K562 (cell line): ENCODE measurements around the gene TTYH2. TPM values are rescaled to one million over a fixed set of nuclear protein-coding genes. Genes with fewer than 3 reads are reported as not detected.

ENCODE experiments used
- CBFA2T3 ChIP-seq: fragments of 450-650 bp; IDR thresholded peaks from 2 replicates; pipeline ENCODE4 v1.6.1; 2017
- JUND ChIP-seq, 2 experiments: IDR thresholded peaks; 2 replicates in 1 of 2; 3 replicates in 1 of 2; pipeline ENCODE4 v1.6.1; 2011; ENCODE audit warnings: borderline replicate concordance in 2 of 2, low read depth in 2 of 2, low read length in 2 of 2, improper control_type of control experiment in 1 of 2, missing biosample characterization in 1 of 2, missing genetic modification characterization in 1 of 2, missing genetic modification reagents in 1 of 2
- MYNN ChIP-seq, 2 experiments: sonication (generic); formaldehyde crosslinking in 1 of 2; IDR thresholded peaks; 2 replicates each; pipeline versions ENCODE4 v1.5.0 to v1.6.1; 2016 to 2020; ENCODE audit warnings: antibody characterized with exemption in 1 of 2, missing genetic modification reagents in 1 of 2
- PATZ1 ChIP-seq: fragments of 250-450 bp; sonication (Bioruptor Pico); IDR thresholded peaks from 2 replicates; pipeline ENCODE4 v1.5.0; 2020; ENCODE audit warnings: mild to moderate bottlenecking, borderline replicate concordance
- POLR2AphosphoS5 ChIP-seq: IDR thresholded peaks from 2 replicates; pipeline ENCODE4 v1.6.1; 2011; ENCODE audit warnings: mild to moderate bottlenecking, low read depth, low read length, moderate library complexity; ENCODE audit not compliant: control insufficient read depth, insufficient read depth
- SMARCE1 ChIP-seq: fragments of 450-650 bp; IDR thresholded peaks from 2 replicates; pipeline ENCODE4 v1.7.1; 2016; ENCODE audit warnings: mild to moderate bottlenecking
- ZNF212 ChIP-seq: fragments of 450-650 bp; formaldehyde crosslinking; IDR thresholded peaks from 2 replicates; pipeline ENCODE4 v1.4.0; 2020; ENCODE audit warnings: mild to moderate bottlenecking
- ZNF253 ChIP-seq: fragments of 250-450 bp; sonication (Bioruptor Pico); conservative IDR thresholded peaks from 2 replicates; pipeline ENCODE4 v1.6.1; 2021; ENCODE audit warnings: mild to moderate bottlenecking
- ZNF384 ChIP-seq: IDR thresholded peaks from 2 replicates; pipeline ENCODE4 v1.6.1; 2012; ENCODE audit warnings: low read depth, low read length, improper control_type of control experiment
- polyA plus RNA-seq, 8 experiments: library from polyadenylated mRNA; depleted of rRNA in 4 of 8; stranded (reverse) in 5 of 8; unstranded in 3 of 8; fragments of >200 nt; fragmentation: Nextera tagmentation in 2 of 8; fragmentation: Illumina TruSeq in 1 of 8; extraction: Ambion mirVana in 2 of 8; extraction: Trizol in 1 of 8; gene quantifications; 2 replicates each; pipeline versions ENCODE4 v1.2.1 to v1.2.3, GENCODE V29; 2011 to 2014; ENCODE audit warnings: inconsistent platforms in 1 of 8, missing spikeins in 1 of 8
- total RNA-seq, 7 experiments: library from RNA; depleted of rRNA in 6 of 7; stranded (reverse); fragments of >200 nt in 6 of 7; fragmentation: Illumina TruSeq in 2 of 7; extraction: Trizol in 2 of 7; gene quantifications; 2 replicates each; pipeline versions ENCODE4 v1.2.1 to v1.2.3, GENCODE V29; 2011 to 2021; ENCODE audit warnings: low replicate concordance in 1 of 7
- TF ChIP-seq, protein P1 (sequence below): IDR thresholded peaks from 2 replicates; pipeline ENCODE4 v1.6.1; 2011; ENCODE audit warnings: borderline replicate concordance, low read depth, mild to moderate bottlenecking, moderate library complexity, low read length; ENCODE audit not compliant: insufficient read depth, poor library complexity, severe bottlenecking
- TF ChIP-seq, protein P2 (sequence below): sonication (generic); formaldehyde crosslinking; IDR thresholded peaks from 2 replicates; pipeline ENCODE4 v1.8.0; 2023; ENCODE audit warnings: mild to moderate bottlenecking, missing genetic modification reagents
- TF ChIP-seq, protein P3 (sequence below): fragments of 250-450 bp; sonication (Bioruptor Pico); IDR thresholded peaks from 2 replicates; pipeline ENCODE4 v1.4.0; 2020; ENCODE audit warnings: mild to moderate bottlenecking, moderate library complexity
- TF ChIP-seq, protein P4 (sequence below): sonication (generic); IDR thresholded peaks from 2 replicates; pipeline ENCODE4 v1.6.1; 2016

Gene TTYH2
- total and polyA plus RNA-seq, 9 of the 15 experiments (the other 6 are each of a cell fraction or from before 2014, with no cell fraction given): 0.03 to 2.0 (median 0.91) TPM

DNA sequence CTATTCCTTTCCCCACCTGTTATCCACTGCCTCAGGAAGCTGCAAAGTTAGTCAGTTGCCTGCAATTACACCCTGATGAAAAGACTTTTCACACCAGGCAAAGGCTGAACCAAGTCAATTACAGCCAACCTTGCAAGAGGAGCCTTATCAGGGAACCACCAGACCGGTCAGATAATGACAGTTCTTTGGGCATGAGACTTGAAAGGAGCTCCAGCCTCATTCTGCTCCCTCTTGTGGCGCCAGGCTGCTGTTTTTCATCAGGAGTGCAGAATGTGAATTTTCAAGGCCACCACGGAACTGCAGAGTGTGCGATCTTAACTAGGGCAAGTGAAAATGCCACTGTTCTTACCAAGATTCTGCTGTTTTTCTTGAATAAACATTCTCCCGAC is 83.2 kb downstream of the TTYH2 start (continued):
- no peak for TF ChIP-seq PATZ1 (CRISPR knock-in tag)
- peak; percentile 85 for TF ChIP-seq SMARCE1
- TF ChIP-seq POLR2AphosphoS5: peak; percentile 80
- peak; percentile 93 for TF ChIP-seq CBFA2T3
- TF ChIP-seq, protein P1, sequence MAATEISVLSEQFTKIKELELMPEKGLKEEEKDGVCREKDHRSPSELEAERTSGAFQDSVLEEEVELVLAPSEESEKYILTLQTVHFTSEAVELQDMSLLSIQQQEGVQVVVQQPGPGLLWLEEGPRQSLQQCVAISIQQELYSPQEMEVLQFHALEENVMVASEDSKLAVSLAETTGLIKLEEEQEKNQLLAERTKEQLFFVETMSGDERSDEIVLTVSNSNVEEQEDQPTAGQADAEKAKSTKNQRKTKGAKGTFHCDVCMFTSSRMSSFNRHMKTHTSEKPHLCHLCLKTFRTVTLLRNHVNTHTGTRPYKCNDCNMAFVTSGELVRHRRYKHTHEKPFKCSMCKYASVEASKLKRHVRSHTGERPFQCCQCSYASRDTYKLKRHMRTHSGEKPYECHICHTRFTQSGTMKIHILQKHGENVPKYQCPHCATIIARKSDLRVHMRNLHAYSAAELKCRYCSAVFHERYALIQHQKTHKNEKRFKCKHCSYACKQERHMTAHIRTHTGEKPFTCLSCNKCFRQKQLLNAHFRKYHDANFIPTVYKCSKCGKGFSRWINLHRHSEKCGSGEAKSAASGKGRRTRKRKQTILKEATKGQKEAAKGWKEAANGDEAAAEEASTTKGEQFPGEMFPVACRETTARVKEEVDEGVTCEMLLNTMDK: peak; percentile 88
- TF ChIP-seq MYNN (IDR thresholded peaks at IDR 0.05): peak; percentile 87
- TF ChIP-seq MYNN (CRISPR knock-in tag; IDR thresholded peaks at IDR 0.05): no peak
- TF ChIP-seq, protein P2, sequence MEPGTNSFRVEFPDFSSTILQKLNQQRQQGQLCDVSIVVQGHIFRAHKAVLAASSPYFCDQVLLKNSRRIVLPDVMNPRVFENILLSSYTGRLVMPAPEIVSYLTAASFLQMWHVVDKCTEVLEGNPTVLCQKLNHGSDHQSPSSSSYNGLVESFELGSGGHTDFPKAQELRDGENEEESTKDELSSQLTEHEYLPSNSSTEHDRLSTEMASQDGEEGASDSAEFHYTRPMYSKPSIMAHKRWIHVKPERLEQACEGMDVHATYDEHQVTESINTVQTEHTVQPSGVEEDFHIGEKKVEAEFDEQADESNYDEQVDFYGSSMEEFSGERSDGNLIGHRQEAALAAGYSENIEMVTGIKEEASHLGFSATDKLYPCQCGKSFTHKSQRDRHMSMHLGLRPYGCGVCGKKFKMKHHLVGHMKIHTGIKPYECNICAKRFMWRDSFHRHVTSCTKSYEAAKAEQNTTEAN (CRISPR knock-in tag): no peak
- peak; percentile 73; the same call in 1 of the 2 replicates for TF ChIP-seq JUND (IDR thresholded peaks at IDR 0.05; ENCODE audit: borderline replicate concordance, low read depth, low read length)
- no peak; the same call in 1 of the 3 replicates for TF ChIP-seq JUND (tag; IDR thresholded peaks at IDR 0.05; ENCODE audit: borderline replicate concordance, low read depth, low read length)
- no peak for TF ChIP-seq ZNF253 (CRISPR knock-in tag)
- TF ChIP-seq ZNF212 (CRISPR knock-in tag): no peak
- TF ChIP-seq, protein P3, sequence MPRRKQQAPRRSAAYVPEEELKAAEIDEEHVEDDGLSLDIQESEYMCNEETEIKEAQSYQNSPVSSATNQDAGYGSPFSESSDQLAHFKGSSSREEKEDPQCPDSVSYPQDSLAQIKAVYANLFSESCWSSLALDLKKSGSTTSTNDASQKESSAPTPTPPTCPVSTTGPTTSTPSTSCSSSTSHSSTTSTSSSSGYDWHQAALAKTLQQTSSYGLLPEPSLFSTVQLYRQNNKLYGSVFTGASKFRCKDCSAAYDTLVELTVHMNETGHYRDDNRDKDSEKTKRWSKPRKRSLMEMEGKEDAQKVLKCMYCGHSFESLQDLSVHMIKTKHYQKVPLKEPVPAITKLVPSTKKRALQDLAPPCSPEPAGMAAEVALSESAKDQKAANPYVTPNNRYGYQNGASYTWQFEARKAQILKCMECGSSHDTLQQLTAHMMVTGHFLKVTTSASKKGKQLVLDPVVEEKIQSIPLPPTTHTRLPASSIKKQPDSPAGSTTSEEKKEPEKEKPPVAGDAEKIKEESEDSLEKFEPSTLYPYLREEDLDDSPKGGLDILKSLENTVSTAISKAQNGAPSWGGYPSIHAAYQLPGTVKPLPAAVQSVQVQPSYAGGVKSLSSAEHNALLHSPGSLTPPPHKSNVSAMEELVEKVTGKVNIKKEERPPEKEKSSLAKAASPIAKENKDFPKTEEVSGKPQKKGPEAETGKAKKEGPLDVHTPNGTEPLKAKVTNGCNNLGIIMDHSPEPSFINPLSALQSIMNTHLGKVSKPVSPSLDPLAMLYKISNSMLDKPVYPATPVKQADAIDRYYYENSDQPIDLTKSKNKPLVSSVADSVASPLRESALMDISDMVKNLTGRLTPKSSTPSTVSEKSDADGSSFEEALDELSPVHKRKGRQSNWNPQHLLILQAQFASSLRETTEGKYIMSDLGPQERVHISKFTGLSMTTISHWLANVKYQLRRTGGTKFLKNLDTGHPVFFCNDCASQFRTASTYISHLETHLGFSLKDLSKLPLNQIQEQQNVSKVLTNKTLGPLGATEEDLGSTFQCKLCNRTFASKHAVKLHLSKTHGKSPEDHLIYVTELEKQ (CRISPR knock-in tag): no peak
- TF ChIP-seq, protein P4, sequence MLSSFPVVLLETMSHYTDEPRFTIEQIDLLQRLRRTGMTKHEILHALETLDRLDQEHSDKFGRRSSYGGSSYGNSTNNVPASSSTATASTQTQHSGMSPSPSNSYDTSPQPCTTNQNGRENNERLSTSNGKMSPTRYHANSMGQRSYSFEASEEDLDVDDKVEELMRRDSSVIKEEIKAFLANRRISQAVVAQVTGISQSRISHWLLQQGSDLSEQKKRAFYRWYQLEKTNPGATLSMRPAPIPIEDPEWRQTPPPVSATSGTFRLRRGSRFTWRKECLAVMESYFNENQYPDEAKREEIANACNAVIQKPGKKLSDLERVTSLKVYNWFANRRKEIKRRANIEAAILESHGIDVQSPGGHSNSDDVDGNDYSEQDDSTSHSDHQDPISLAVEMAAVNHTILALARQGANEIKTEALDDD: peak; percentile 96
- TF ChIP-seq ZNF384: no peak
